Esophagus (tissue), 2 donors: ENCODE measurements around the gene ENTHD1. TPM values are rescaled to one million over a fixed set of nuclear protein-coding genes. Genes with fewer than 3 reads are reported as not detected.

Experiments used
- H3K27ac ChIP-seq, 2 donors: one replicate each; pipeline ENCODE4 v1.5.1; 2013; ENCODE audit warnings: low read depth in 2 of 2, mild to moderate bottlenecking in 2 of 2, inconsistent platforms in 1 of 2, low read length in 1 of 2, moderate library complexity in 1 of 2
- H3K27me3 ChIP-seq, 2 donors: one replicate each; pipeline ENCODE4 v1.6.1; 2013; ENCODE audit warnings: low read length in 2 of 2, control low read depth in 1 of 2, mild to moderate bottlenecking in 1 of 2; ENCODE audit not compliant: insufficient read depth in 2 of 2, control insufficient read depth in 1 of 2
- H3K36me3 ChIP-seq, 2 donors: one replicate each; pipeline ENCODE4 v1.6.1; 2013; ENCODE audit warnings: low read length in 1 of 2; ENCODE audit not compliant: control insufficient read depth in 2 of 2, insufficient read depth in 2 of 2
- H3K4me1 ChIP-seq, 2 donors: one replicate each; pipeline ENCODE4 v1.6.1; 2013; ENCODE audit warnings: low read length in 1 of 2; ENCODE audit not compliant: control insufficient read depth in 2 of 2, insufficient read depth in 2 of 2
- H3K4me3 ChIP-seq, 2 donors: one replicate each; pipeline ENCODE4 v1.5.1; 2013; ENCODE audit warnings: low read length in 2 of 2, mild to moderate bottlenecking in 2 of 2, low read depth in 1 of 2, moderate library complexity in 1 of 2
- H3K9me3 ChIP-seq, 2 donors: one replicate each; pipeline ENCODE4 v1.6.1; 2013; ENCODE audit warnings: mild to moderate bottlenecking in 2 of 2, low read depth in 1 of 2, low read length in 1 of 2, moderate library complexity in 1 of 2; ENCODE audit not compliant: control insufficient read depth in 2 of 2, insufficient read depth in 1 of 2
- WGBS, 2 donors: extraction: QIAGEN DNeasy Blood & Tissue Kit; methylation state at CpG; one replicate each; pipeline ENCODE4 v1.1.7; 2013; 5-methylcytosine and 5-hydroxymethylcytosine counted together
- polyA plus RNA-seq, 2 donors: library from polyadenylated mRNA; stranded (reverse); fragments of 200-250 nt; gene quantifications; one replicate each; pipeline ENCODE4 v1.2.3, GENCODE V29; 2013
- donor health status: healthy with polysubstance abuse.
- donor health status: Bipolar disorder and iron deficiency.

The ENTHD1 gene
- polyA plus RNA-seq, 2 donors: not detected

- H3K4me3 ChIP-seq: no peak overlapping the region
- H3K9me3 ChIP-seq: no peaks in the 10 kb centered on the region
- 61 to 74% methylated on average over 8 of the region's 8 CpGs for WGBS, 2 donors
- no peak overlapping the region for H3K27ac ChIP-seq
- no peaks in the 10 kb centered on the region for H3K27me3 ChIP-seq
- H3K36me3 ChIP-seq: no peaks in the 10 kb centered on the region
- H3K4me1 ChIP-seq: peaks cover 0 to 3% of the 10 kb centered on the region in 2 donors
Observed at GRCh38 chr22:39925909-39926679, 32.5 kb upstream of the ENTHD1 start.

- peaks cover 0 to 3% of the 10 kb centered on the region in 2 donors for H3K4me1 ChIP-seq
Observed at GRCh38 chr22:39925273-39925672, 31.7 kb upstream of the ENTHD1 start.

GRCh38 chr22:39924286-39924685 is 30.7 kb upstream of the ENTHD1 start:
- Histone ChIP-seq H3K36me3 (no peaks in the 10 kb centered on the region), H3K4me1 (peaks cover 0 to 3% of the 10 kb centered on the region in 2 donors), H3K27me3 (no peaks in the 10 kb centered on the region), H3K4me3 (no peak overlapping the region), H3K9me3 (no peaks in the 10 kb centered on the region), H3K27ac (no peak overlapping the region)
- WGBS, 2 donors: 83 to 86% methylated on average over 18 of the region's 18 CpGs

More at GRCh38 chr22:39925273-39925672, 31.7 kb upstream of the ENTHD1 start:
- H3K9me3 ChIP-seq: no peaks in the 10 kb centered on the region
- H3K4me3 ChIP-seq: no peak overlapping the region
- no peaks in the 10 kb centered on the region for H3K36me3 ChIP-seq
- no peaks in the 10 kb centered on the region for H3K27me3 ChIP-seq
- H3K27ac ChIP-seq: no peak overlapping the region
- 88% methylated on average over 2 of the region's 2 CpGs for WGBS, 2 donors

GRCh38 chr22:39923696-39924095 is 30.1 kb upstream of the ENTHD1 start:
- WGBS, 2 donors: 52 to 58% methylated on average over 5 of the region's 5 CpGs
- Histone ChIP-seq H3K4me3 (no peak overlapping the region), H3K9me3 (no peaks in the 10 kb centered on the region), H3K4me1 (peaks cover 0 to 3% of the 10 kb centered on the region in 2 donors), H3K27me3 (no peaks in the 10 kb centered on the region), H3K36me3 (no peaks in the 10 kb centered on the region), H3K27ac (no peak overlapping the region)

DNA sequence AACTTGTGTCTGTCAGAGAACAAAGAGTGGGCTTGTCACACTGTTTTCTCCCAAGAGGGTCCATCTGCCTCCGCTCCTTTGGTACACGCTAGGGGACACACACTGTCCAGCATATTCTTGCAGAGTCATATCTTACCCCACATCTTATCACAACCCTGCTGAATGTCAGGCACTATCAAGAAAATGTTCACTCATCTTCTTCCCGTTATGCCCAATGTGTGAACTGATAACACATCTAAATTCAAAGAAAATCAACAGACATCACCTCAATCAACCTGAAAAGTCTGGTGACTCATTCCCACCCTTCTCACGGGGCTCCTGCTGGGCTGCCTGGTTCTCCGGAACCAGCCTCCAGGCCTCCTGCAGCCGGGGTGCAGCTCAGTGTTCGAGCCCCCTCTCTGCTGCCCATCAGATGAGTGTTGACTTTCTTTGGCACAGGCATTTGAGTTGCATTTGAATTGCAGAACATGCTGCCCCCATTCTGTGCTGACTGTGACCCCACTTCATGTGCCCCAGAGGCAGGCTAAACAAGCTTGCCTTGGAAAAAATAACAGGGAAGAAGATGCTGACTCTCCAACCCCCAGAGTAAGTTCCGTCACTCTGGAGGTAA is 26.7 kb upstream of the ENTHD1 start:
- H3K27me3 ChIP-seq: no peaks in the 10 kb centered on the region
- H3K36me3 ChIP-seq: no peaks in the 10 kb centered on the region
- H3K27ac ChIP-seq: peak overlapping the region in 1 of 2 donors; percentile 29
- no peaks in the 10 kb centered on the region for H3K9me3 ChIP-seq
- WGBS, 2 donors: 68 to 69% methylated on average over 8 of the region's 8 CpGs
- peaks cover 0 to under 1% of the 10 kb centered on the region in 2 donors for H3K4me1 ChIP-seq
- H3K4me3 ChIP-seq: no peak overlapping the region

DNA sequence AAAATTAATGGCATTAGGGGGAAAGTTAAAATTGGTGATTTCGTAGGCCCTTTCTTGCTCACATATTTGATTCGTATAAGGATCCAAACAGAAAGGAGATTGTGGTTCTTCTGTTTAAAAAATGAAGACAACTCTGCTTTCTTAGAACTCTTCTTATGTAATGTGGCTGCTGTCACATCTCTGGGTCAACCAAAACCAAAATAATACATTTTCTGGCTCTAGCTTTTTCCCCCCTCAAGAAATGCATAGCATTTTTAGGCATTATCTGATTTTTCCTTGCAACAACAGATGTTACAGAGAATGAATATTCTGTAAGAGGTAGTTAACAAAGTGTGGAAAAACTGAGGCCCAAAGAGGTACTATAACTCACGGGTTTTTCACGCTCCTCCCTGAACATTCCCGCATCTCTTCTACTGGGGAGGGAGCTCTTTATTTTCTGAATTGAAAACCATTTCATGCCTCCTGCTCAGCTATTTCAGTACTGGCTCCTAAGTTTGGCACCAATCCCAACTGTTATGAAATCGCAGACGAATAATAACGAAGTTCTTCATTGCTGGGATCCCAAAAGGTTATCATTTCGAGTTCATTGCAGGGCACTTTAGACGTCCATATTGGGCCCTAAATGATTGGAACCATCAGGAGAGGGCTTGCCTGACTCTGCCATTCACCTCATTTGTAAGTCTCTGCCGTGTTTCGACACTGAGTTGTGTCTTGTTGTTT is 24.4 kb upstream of the ENTHD1 start:
- Histone ChIP-seq H3K4me1 (no peaks in the 10 kb centered on the region), H3K9me3 (no peaks in the 10 kb centered on the region), H3K36me3 (no peaks in the 10 kb centered on the region), H3K27me3 (no peaks in the 10 kb centered on the region), H3K27ac (peak overlapping the region in 1 of 2 donors; percentile 8), H3K4me3 (no peak overlapping the region)
- WGBS, 2 donors: 42 to 44% methylated on average over 12 of the region's 12 CpGs

- H3K9me3 ChIP-seq: no peaks in the 10 kb centered on the region
- H3K36me3 ChIP-seq: no peaks in the 10 kb centered on the region
- no peaks in the 10 kb centered on the region for H3K4me1 ChIP-seq
- 26 to 52% methylated on average over 5 of the region's 5 CpGs for WGBS, 2 donors
- H3K27ac ChIP-seq: peak overlapping the region in 1 of 2 donors; percentile 11
- H3K4me3 ChIP-seq: no peak overlapping the region
- H3K27me3 ChIP-seq: no peaks in the 10 kb centered on the region
Observed at GRCh38 chr22:39917197-39917643, 23.7 kb upstream of the ENTHD1 start.

GRCh38 chr22:39916496-39916895 is 22.9 kb upstream of the ENTHD1 start:
- H3K4me1 ChIP-seq: no peaks in the 10 kb centered on the region
- H3K9me3 ChIP-seq: no peaks in the 10 kb centered on the region
- H3K4me3 ChIP-seq: no peak overlapping the region
- 59 to 68% methylated on average over 3 of the region's 3 CpGs for WGBS, 2 donors
- H3K27ac ChIP-seq: no peak overlapping the region
- H3K27me3 ChIP-seq: no peaks in the 10 kb centered on the region
- H3K36me3 ChIP-seq: no peaks in the 10 kb centered on the region

- no peaks in the 10 kb centered on the region for H3K9me3 ChIP-seq
- H3K27me3 ChIP-seq: no peaks in the 10 kb centered on the region
- peak overlapping the region in 1 of 2 donors; percentile 26 for H3K27ac ChIP-seq
- WGBS, 2 donors: 44 to 54% methylated on average over 4 of the region's 4 CpGs
- H3K4me1 ChIP-seq: no peaks in the 10 kb centered on the region
- H3K4me3 ChIP-seq: no peak overlapping the region
- H3K36me3 ChIP-seq: no peaks in the 10 kb centered on the region
Observed at GRCh38 chr22:39915295-39915726, 21.8 kb upstream of the ENTHD1 start.
